ENCODE data around the gene TMEM271.

TMEM271 gene

DNA sequence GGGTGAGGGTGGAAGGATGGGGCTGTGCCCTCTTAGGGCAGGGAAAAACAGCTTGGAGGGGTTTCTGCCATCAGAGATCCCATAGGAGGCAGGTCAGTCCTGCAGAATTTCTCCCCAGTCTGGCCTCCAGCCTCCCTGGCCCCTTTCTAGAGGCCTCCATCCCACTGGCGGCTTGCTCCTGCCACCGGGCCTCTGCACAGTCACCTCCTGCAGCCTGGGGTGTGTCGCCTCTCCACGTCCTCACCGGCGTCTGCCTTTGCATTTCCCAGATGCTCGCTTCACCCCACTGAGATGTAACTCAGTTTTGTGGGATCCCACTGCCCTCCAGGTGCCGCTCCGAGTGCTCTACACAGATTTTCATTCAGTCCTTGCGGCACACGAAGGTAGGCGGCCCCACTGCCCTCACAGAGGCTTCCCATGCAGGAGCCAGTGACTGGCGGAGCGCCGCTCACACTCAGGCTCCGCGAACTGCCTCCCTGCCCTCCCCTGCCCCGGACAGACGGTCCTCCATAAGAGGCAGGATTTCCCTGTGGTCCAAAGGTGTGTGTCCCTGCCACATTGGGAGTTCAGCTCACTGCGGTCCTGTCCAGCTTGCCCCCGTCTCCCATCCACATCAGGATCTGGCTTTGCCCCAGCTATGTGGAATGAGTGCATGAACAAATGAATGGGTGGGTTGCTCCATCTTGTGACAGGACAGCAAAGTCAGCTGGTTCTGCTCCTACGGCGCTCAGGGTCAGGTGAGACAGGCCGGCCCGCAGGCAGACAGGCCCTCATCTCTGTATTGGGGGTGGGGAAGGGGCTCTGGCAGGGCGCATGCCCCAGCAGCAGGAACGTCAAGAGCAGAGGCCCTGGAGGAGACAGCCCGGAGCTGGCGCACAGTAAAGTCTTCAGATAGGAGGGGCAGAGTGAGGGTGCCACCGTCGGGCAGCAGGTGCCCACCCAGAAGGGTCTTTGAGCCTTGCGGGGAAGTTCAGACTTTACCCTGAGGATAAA, 2.7 kb upstream of the TMEM271 start:
- TF ChIP-seq, protein P1, sequence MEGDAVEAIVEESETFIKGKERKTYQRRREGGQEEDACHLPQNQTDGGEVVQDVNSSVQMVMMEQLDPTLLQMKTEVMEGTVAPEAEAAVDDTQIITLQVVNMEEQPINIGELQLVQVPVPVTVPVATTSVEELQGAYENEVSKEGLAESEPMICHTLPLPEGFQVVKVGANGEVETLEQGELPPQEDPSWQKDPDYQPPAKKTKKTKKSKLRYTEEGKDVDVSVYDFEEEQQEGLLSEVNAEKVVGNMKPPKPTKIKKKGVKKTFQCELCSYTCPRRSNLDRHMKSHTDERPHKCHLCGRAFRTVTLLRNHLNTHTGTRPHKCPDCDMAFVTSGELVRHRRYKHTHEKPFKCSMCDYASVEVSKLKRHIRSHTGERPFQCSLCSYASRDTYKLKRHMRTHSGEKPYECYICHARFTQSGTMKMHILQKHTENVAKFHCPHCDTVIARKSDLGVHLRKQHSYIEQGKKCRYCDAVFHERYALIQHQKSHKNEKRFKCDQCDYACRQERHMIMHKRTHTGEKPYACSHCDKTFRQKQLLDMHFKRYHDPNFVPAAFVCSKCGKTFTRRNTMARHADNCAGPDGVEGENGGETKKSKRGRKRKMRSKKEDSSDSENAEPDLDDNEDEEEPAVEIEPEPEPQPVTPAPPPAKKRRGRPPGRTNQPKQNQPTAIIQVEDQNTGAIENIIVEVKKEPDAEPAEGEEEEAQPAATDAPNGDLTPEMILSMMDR (IDR thresholded peaks at IDR 0.05) = no peak

DNA sequence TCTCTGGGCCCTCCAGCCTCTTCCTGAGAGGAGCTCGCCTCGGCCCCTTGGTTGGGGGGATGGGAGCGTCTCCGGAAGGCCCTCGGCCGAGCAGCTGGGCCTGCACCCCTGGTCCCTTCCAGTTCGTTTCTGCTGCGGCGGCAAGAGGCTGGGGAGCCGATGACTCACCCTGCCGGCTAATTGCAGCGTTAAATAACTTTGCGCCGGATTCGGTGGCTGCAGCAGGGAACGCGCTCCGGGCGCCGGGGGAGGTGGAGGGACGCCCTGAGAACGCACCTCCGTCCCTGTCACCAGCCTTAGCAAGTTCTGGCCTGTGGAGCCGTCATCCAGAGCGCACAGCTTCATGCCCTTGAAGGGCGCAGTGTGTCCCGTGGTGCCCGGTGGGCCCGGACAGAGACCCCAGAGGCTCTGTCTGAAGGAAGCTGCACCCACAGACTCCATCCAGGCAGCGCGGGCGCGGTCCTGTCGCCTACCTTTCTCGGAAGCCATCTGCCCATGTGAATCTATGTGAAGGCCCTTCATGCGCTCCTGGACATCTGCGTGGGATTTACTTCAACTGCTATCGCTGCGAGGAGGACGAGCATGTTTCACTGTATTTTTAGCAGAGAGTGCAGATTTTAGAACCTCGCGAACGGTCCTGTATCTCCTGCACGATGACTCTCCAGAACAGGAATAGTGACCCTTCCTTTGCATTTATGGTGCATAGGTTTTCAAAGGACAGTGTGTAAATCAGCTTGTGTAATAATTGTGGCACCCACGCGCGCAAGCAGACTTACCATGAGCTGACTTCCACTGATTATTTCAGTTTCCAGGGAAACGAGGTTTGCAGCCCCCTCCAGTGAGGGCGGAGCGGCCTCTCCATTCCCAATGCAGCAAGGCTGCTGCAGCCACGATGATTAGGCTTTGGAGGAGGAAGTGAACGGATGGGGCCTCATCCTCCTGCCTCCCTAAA, 1.7 kb upstream of the TMEM271 start:
- TF ChIP-seq, protein P1 (IDR thresholded peaks at IDR 0.05) = no peak

DNA sequence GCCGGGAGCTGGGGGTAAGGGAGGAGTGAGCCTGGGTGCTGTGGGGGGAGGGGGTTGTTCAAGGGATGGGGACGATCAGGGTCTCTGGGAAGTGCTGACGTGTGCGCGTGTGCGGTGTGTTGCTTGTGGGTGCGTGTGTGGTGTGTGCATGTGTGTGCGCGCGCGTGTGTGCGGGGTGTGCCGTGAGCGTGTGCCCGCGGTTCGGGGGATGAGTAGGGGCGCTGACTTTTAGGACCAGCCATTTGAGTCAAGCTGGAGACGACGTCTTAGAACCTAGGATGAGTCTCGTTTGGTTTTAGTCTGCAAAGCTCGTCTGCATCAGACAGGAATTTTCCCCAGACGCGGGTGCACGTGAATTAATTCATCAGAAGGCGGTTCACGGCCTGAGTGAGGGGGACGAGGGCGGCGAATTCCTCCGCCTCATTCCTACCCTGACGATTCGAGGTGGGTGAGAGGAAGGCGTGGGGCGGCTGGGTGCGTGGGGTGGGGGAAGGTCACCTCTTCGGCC, 950 bp upstream of the TMEM271 start:
- TF ChIP-seq, protein P1 (IDR thresholded peaks at IDR 0.05) = no peak

DNA sequence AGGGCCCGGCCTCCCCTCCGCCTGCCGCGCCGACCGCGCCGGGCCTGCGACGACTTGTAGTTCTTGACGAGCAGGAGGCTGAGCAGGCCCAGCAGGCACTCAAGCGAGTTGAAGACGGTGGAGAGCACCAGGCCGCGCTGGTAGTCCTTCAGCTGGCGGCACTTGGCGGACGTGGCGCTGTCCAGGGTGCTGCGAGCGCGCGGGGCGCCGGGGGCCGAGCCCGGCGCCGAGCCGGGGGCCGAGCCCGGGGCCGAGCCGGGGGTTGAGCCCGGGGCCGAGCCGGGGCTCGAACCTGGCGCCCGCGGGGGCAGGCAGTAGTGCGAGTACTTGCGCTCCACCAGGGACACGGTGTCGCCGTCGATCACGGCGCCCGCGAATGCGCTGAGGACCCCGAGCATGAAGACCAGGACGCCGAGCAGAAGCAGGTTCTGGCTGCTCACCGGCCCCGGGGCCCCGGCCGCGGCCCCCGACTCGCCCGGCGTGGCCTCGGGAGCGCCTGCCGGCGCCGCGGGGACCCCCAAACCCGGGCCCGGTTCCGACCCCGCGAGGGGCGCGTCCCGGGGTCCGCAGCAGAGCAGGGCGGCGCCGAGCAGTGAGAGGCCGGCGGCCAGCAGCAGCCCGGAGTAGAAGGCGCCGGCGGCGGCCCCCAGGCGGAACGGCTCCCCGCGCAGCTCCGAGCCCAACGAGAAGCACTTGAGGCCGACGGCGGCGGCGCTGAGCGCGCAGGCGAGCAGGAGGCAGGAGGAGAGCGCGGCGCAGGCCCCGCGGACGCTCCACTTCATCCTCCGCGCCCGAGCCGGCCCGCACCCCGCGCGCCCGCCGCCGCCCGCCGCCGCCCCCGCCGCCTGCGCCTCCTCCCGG, 584 bp downstream of the TMEM271 start:
- TF ChIP-seq, protein P1 (IDR thresholded peaks at IDR 0.05) = no peak

DNA sequence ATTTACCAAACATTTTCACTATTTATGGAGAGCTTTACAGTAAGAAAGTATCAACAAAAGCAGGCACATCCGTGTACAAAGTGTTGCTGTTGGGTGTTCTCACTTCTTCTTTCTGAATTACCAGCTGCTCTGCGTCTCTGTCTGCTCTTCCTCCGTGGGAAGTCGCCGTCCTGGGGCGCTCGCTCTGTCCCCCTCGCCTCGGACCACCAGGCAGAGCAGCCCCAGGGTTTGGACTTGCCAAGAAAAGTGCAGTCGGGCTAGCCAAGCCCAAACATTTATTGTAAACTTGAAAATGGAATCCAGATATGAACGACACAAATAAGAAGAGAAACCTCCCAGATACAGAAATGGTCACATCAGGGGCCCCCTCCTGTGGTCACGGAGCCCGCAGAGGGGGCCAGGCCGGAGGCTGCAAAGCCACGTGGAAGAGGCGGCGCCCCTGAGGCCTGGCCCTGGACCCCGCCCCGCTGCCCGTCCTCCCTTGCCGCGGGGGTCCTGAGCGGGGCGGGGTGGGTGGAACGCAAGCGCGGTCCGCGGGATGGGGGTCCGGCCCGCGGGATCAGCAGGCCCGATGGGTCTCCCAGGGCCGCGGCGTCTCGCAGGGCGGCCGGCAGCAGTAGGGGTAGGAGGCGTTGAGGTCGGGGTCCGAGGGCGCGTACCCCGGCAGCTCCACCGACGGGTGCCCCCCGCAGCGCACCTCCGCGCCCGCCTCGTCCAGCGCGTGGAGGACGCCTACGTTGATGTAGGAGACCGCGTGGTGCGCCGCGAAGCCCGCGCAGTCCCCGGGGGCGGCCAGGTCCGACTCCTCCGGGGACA, 1.5 kb downstream of the TMEM271 start:
- TF ChIP-seq, protein P1 (IDR thresholded peaks at IDR 0.05) = no peak

DNA sequence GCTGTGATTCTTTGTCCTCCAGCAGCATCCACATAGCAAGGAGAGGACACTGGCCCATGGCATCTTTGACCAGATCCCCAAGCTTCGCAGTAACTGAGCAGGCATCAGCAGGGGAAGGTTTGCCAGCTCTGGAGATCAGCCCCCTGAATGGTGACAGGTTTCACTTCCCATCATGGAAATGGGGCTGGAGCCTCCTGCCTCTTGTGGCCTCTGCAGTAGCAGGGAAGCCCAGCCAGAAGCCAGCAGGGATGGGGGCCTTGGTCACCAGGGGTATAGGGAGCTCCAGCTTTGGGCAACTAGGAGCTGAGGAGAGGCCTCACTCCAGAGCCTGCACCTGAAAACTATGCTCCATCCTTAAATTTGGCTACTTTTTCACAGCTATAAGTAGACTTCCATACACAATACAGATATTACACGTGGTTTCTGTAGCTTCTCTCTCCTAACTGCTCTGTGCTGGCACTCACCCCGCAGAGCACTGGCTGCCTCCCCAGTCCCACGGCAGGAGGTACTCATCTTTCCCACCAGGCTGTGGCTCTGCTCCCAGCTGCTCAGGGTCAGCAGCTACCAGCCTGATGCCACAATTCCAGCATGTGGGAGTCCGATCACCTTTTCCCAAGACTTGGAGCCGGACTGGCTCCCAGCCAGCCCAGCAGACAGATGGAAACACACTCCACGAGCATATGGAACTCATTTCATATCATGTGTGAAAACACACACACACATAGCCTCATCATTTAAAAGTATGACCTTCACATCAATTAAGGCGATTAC, 2.8 kb downstream of the TMEM271 start:
- TF ChIP-seq, protein P1 (IDR thresholded peaks at IDR 0.05) = no peak

All from LNCAP (cell line).